Measurements from ENCODE around the gene FIZ1. TPM values are rescaled to one million over a fixed set of nuclear protein-coding genes. Genes with fewer than 3 reads are reported as not detected.

FIZ1 gene
- total RNA-seq, result 4.3 and 5.2 TPM in 2 replicates

- TF ChIP-seq CTCF (IDR thresholded peaks at IDR 0.05; ENCODE audit: insufficient read depth, low read depth, low read length), result no peak
- peak; percentile 99 for DNase-seq (ENCODE audit: low read depth)
- H3K4me3 ChIP-seq (ENCODE audit: low read depth, low read length), result peak within 1 kb of the TSS; percentile 93
These were observed at the start of gene FIZ1 for GRCh38 chr19:55599468-55599841. Gene FIZ1 (minus strand): TSS chr19:55599517. CDS start chr19:55597865, 1,652 bp downstream.

DNA sequence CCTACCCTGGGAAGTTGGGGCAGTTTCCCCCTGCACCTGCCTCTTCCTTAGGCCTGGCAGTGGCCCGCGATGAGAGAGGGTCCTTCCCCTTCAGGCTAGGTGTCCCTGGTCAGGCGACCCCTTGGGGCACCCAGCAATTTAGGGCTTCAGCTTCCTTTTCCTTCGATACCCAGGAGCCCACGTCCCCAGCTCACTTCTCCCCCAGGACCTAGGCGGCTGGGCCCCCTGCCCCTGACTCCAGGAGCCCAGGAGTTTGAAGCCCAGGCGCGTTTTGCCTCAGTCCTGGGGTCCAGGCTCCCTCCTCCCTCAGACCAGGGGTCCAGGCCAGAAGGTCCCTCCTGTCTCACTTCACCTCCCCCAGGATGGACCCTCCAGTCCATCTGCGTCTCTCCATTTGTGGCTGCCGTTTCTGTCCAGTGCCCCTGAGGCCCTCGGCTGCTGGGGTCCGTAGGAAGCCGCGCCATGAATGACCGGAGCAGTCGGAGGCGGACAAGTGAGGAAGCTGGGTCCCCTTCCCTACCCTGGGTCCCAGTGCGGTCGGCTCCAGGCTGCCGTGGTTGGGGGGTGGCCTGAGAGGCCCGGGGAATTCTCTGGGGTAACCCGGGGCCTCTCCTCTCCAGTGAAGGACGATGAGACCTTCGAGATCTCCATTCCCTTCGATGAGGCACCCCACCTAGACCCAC, 49.4 kb upstream of the FIZ1 start:
- DNase-seq (ENCODE audit: low read depth), result no peak
- H3K4me3 ChIP-seq (ENCODE audit: low read depth, low read length), result peak overlapping the region; percentile 84
- TF ChIP-seq CTCF (IDR thresholded peaks at IDR 0.05; ENCODE audit: insufficient read depth, low read depth, low read length), result no peak

GRCh38 chr19:55647732-55648584, 48.6 kb upstream of the FIZ1 start, which contains the start of gene CCDC106:
Gene CCDC106 (plus strand): TSS chr19:55648212. CDS start chr19:55649047, 835 bp downstream.
- no peak for TF ChIP-seq CTCF (IDR thresholded peaks at IDR 0.05; ENCODE audit: insufficient read depth, low read depth, low read length)
- DNase-seq (ENCODE audit: low read depth), result peak; percentile 73
- peak within 1 kb of the TSS; percentile 84 for H3K4me3 ChIP-seq (ENCODE audit: low read depth, low read length)

DNA sequence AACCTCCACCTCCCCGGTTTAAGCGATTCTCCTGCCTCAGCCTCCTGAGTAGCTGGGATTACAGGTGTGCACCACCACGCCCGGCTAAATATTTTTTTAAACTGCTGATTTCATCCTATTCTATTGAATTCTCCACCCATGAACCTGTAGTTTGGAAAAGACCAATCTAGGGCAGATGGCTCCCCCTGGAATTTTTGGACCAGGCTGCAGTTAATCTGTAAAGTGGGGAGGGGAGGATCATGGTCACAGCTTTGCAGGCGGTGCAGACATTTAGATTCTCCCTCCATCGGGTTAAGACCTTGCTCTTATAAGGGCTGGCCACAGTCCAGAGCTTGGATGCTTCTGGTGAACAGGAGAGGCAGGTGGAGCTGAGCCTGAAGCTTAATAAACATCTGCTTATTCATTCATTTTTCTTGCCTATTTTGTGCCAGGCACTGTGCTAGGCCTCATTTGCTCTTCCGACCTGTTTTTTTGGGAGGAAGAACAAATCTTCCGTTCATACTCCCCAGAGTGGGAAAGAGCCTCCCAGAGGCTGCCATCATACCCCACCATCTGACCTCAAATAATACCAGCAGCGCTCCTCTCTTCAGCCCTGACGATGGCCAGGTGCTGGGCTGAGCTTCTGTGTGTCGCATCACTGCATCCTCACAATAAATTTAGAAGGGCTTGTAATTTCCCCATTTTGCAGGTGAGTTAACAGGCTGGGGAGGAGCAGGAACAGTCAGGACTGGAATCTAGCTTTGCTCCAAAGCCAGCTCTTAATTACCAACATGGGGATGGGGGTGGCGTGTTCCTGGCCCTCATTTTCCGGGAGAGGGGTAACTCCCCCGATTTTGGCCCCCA, 47.8 kb upstream of the FIZ1 start:
- TF ChIP-seq CTCF (IDR thresholded peaks at IDR 0.05; ENCODE audit: insufficient read depth, low read depth, low read length), result no peak
- DNase-seq (ENCODE audit: low read depth), result no peak
- H3K4me3 ChIP-seq (ENCODE audit: low read depth, low read length), result peak overlapping the region; percentile 84

DNA sequence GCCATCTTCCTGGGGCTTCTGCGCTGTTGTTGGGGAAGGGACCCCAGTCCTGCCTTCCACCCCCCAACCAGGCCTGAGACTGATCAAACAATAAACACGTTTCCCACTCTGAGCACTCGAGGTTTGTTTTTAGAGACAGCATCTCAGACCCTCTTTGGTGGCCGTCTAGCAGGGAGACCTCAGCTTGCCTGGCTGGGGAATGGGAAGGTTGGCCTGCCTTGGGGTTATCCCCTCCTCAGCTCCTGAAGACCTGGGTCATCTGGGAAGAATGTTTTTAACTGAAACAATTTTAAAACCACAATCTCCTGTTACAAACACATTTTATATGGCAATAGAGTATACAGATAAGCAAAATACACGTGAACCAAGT, 46.2 kb upstream of the FIZ1 start:
- no peak for DNase-seq (ENCODE audit: low read depth)
- no peak overlapping the region for H3K4me3 ChIP-seq (ENCODE audit: low read depth, low read length)
- TF ChIP-seq CTCF (IDR thresholded peaks at IDR 0.05; ENCODE audit: insufficient read depth, low read depth, low read length), result no peak

DNA sequence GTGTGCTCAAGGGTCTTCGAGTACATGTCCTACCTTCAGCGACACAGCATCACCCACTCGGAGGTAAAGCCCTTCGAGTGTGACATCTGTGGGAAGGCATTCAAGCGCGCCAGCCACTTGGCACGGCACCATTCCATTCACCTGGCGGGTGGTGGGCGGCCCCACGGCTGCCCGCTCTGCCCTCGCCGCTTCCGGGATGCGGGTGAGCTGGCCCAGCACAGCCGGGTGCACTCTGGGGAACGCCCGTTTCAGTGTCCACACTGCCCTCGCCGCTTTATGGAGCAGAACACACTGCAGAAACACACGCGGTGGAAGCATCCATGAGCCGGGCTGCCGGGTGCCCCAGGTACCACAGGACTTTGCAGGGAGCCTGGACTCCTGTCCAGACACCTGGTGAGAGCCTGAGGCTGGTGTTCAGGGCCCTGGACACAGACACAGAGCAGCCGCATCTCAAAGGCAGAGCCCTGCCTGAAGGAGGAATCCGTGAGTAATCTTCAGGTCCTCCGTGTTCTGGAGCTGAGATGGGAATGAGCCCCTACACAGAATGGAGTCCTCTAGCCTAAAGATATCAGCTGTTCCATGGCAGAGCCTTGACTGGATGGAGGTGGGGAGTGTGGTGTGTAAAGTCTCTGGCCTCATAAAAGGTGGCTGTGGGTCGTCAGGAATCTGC, 45.7 kb upstream of the FIZ1 start:
- peak overlapping the region; percentile 72 for H3K4me3 ChIP-seq (ENCODE audit: low read depth, low read length)
- DNase-seq (ENCODE audit: low read depth), result no peak
- TF ChIP-seq CTCF (IDR thresholded peaks at IDR 0.05; ENCODE audit: insufficient read depth, low read depth, low read length), result no peak

All from fibroblast of villous mesenchyme (primary cell).